Stimulated activated CD4-positive, alpha-beta T cell treated with anti-CD3 and anti-CD28 coated beads, Interleukin-2, amount 100 ng/mL, for 24 hours (primary cell): ENCODE measurements around the gene FBXO22.
"Not testable (repeated sequence)": the region's sequence is repeated elsewhere in the genome, so short reads cannot be mapped to it uniquely, and the experiment has no call there.

Source experiments
- DNase-seq, 2 donors: peaks; one replicate each; pipeline ENCODE4 v3.0.0-alpha.2; 2020

The FBXO22 gene

DNA sequence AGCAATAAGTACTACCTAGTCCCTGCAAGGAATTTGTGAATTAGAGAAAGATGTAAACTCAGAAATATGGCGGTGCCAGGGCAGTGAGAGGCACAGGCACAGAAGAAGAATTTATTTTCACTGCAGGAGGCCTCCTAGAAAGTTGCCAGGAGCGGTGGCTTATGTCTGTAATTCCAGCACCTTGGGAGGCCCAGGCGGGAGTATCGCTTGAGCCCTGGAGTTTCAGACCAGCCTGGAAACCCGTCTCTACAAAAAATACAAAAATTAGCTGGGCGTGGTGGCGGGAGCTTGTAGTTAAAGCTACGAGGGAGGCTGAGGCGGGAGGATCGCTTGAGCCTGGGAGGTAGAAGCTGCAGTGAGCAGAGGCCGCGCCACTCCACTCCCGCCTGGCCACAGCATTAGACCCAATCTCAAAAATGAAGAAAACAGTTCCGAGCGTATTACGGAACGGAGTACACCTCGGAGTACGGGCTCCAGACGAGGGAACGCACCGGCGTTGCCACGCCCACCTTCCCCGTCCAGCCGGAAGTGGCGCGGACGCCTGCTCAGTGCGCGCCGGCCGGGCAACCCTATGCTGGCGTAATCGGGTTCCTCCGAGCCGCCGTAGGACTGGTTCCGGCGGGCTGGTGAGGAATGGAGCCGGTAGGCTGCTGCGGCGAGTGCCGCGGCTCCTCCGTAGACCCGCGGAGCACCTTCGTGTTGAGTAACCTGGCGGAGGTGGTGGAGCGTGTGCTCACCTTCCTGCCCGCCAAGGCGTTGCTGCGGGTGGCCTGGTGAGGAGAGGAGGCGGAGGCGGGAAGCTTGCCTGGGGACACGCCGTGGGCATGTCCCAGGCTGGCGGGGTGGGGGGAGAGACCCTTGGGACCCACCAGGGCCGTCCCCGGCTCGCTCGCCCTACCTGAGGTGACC is at the start of gene FBXO22:
Gene FBXO22, plus strand, starts transcription at position 548 of the 909 bp plus-strand sequence. Its CDS starts 86 bp downstream, at position 634.
- DNase-seq = peak; percentile 91 to 93

DNA sequence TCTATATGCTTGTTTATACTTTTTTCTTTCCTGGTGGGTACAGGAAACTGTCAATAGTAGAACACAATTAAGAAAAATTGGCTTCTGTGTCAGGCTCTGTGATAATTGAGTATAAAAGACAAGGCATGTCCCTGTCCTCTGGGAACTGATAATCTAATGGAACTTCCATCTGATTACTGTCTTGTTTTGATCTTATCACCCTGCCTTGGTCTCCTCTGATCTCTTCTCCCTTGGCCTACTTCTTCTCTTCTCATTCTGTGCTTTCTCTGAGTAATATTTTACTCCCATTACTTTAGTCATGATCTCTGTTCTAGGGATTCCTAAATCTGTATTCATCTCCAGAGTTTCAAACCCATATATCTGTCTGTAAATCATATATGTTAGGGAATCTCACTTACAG is 45.8 kb upstream of the FBXO22 start:
- no peak for DNase-seq

DNA sequence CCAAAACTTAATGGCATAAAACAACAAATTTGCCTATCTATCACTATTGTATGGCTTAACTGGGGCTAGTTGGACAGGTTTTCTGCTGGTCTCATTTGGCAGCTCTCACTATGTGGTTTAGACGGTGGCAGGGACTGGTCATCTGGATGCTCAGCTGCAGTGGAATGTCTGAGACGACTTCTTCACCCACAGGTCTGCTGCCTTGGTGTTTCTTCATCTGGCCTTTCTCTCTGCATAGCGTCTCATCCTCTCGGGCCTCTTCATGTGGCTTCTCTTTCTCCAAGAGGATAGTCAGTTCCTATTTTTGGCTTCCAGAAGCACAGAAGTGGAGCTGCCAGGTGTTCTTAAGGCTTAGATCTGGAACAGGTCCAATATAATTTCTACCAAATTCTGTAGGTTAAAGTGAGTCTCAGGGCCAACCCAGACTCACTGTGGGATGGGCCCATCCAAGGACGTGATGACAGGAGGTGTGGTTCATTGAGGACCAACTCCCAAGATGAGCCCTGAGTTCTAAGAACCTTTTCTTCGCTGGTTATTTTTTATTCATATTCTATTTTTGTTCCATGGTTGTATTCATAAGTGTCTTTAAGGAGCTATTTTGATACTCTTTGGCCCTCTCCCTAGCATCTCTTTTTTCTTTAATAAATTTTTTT is 41.8 kb upstream of the FBXO22 start:
- no peak for DNase-seq

DNA sequence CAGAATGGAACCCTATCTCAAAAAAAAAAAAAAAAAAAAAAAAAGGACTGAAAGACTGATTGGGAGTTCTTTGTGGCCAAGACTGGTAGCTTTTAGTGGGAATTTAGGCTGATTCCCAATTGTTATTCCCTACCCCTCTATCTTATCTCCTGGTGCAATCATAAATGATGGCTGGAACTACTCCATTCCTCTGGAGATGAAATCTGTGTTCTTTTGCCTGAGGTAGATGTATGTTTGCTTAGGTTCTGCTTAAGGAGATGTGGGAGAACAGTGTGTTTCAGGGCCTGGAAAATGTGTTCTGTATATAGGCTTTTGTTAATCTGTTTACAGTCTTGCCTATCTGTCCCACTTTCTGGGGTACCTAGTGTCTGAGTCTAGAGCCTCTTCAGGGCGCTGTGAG is 40.9 kb upstream of the FBXO22 start:
- no peak for DNase-seq

DNA sequence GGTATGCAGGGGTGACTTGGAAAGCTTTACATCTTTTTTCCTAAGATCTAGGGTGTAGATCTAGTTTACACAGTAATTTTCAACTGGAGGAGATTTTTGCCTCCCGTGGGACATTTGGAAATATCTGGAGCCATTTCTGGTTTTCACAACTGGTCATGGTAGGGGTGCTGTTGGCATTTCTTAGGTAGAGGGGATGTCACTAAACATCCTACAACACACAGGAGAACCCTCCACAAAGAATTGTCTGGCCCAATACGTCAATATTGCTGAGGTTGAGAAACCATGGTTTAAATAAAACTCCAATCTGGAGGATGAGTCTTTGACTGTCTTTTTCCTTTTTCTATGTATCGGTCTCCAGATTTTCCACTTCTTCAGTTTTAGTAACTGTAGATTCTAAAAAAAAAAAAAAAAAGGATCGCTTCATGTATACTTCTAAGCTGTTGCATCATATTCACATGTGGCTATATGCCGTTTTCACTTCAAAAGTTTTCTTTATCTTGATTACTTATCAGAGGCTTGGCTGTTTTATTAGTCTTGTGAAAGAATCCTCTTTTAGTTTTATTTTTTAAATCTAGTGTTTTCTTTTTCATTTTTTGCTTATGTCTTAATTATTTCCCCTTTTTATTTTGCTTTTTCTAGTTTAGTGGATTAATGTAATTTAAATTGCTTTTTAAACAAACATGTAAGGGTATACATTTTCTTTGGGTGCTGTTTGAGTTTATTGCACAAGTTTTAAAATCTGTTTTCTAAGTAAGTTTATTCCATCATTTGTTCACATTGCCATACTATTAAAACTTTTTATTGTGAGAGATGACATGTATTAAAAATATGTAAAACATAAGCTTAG is 39.2 kb upstream of the FBXO22 start:
- DNase-seq = no peak

DNA sequence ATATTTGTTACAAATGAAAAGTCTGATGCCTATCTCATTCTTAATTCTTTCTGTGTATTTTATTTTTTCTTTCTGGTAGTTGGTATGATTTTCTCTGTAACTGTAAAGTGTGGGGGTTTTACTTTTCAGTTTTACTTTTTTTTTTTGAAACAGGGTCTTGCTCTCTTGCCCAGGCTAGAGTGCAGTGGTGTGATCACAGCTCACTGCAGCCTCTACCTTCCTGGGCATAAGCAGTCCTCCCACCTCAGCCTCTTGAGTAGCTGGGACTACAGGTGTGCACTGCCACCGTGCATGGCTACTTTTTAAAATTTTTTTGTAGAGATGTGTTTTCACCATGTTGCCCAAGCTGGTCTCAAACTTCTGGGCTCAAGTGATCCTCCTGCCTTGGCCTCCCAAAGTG is 37.6 kb upstream of the FBXO22 start:
- DNase-seq = not testable (repeated sequence)

DNA sequence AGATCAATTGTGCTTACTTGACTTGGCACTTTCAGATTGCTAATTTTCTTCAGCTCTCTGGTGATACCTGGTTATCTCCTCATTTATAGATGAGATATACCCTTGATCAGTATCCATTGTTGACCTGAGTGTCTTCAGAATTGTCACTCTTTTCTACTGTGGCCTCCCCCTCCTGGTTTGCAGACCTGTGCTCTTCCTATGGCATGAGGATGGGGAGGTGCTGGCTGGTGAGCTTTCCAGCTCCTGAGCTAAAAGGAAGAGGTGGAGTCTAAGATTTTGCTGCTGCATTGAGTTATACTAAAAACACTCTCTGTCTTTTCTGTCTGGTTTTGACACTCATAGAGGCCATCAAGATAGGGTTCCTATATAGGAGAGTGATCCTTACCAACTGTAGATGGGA is 36.8 kb upstream of the FBXO22 start:
- DNase-seq = no peak

DNA sequence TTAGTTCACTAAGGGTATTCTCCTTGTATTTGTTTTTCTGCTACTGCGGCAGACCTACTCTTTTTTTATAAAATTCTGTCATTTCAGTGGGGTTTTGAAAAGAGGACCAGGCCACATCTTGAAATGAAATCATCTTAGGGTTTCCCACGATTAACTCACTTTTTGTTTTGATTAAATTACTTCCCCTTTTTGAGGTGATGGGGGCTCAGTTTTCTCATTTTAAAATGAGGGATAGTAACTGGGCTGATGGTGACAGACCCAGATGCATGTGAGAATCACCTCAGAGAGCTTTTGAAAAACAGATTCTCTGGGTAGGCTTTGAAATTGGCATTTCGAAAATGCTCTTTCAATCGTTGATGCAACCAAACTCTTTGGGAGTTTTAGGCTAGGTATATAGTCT is 36.2 kb upstream of the FBXO22 start:
- no peak for DNase-seq

DNA sequence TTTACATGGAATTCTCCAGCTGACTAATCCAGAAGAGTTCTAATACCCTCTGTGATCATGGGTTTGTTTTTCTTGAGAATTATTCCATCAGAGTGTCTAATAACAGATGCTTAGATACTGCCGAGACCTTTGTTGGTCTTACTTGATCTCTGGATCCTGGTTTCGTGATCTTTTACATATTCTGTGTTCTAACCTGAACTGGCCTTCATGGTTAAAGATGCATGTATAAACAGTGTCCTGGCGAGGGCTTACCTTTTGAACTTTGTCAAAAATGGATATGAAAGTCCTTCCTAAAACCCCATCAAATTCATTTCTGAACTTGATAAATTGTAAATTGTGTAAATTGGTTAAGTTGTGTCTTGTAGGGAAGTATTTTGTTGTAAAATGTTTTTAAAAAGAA is 35.7 kb upstream of the FBXO22 start:
- DNase-seq = no peak

DNA sequence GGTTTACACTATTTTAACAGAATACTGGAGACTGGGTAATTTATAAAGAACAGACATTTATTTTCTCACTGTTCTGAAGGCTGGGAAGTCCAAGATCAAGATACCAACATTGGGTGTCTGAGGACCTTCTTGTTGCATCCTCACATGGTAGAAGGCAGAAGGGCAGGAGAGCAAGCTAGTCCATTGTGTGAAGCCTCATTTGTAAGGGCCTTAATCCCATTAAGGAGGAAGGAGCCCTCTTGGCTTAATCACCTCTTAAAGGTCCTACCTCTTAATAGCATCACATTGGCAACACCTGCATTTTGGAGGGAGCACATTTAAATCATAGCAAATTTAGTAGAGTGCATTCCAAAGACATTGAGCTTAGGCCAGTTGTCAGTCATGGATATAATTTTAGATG is 34.2 kb upstream of the FBXO22 start:
- no peak for DNase-seq

DNA sequence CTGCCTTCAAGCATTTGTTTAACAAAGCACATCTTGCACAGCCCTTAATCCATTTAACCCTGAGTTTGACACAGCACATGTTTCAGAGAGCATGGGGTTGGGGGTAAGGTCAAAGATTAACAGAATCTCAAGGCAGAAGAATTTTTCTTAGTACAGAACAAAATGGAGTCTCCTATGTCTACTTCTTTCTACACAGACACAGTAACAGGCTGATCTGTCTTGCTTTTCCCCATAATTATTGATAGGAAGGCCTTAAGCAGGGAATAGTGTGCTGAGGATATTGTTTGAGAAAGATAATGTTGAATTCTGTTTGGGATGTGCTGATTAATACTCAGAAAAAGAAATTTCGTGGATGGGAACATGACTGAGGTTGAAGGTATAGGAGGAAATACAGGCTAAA is 32.1 kb upstream of the FBXO22 start:
- not testable (repeated sequence) for DNase-seq

DNA sequence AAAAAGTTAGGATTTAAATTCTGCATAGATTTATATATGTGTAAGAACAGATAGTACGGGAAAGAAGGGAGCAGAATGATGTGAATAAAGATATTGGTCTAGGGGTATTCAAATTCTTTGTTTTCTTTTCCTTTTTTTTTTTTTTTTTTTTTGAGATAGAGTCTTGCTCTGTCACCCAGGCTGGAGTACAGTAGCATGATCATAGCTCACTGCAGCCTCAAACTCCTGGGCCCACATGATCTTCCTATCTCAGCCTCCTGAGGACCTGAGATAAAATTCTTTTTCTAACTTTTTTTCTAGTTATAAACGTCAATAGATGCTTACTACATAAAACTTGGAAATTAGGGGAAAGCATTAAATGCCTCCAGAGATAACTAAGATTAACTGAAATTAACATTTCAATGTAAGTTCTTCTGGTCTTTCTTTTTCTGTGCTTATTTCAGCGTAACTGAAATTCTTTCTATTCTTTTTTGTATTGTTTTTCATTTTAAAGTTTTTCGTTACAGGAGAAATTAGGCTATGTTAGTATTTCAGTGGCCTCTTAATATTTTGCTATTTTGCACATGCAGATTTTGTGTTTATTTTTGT is 31.2 kb upstream of the FBXO22 start:
- DNase-seq = no peak

DNA sequence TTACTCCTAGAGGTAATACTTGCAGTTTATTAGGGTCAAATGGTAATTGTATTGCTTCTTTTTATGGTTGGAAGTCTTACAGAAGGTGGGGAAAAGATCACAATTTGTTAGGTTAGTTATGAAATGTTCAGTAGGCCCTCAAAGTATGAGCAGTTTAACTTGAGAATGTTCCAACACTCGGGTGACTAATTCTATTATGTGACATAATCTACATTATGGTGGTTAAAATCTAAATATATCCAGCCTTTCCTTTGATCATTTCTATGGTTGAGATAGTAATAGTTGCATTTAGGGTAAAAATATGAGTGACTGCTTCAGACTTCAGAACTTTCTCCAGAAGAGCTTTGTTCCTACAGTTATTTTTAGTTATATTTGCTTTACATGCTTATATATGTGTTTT is 19.6 kb upstream of the FBXO22 start:
- no peak for DNase-seq

DNA sequence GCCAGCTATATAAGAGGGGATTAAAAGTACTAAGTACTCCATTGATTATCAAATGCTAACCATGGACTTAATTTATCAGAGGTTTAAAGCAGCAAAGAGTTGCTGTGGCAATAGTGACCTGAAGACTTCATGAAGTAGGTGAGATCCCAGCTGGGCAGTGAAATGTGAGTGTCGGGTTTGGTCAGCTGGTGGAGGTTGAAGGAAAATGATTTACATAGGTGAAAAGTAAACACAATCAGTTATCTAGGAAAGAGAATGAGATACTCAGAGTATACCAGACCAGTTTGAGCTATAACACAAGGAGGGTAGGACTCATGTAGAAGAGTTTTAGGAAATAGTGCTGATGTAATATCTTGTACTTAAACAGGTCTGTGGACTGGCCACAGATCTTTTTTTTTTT is 16.5 kb upstream of the FBXO22 start:
- DNase-seq = no peak

DNA sequence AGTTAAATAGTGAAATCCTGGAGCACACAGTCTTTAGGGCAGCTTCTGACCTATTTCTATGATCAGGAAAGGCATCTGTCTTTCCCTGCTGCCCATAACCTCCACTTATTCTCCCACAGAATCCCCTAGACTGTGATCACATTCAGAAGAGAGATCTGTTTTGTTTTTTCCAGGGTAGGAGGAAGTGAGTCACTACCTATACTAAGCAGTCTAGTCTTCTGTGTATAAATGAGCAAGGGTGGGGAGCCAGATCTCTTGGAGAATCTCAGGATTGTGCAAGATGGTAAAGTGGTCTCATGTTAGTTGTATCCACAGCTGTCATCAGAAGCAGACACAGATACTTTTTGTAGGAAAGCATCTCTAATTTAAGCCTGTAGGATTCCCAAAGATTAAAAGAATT is 11.8 kb upstream of the FBXO22 start:
- DNase-seq = no peak

DNA sequence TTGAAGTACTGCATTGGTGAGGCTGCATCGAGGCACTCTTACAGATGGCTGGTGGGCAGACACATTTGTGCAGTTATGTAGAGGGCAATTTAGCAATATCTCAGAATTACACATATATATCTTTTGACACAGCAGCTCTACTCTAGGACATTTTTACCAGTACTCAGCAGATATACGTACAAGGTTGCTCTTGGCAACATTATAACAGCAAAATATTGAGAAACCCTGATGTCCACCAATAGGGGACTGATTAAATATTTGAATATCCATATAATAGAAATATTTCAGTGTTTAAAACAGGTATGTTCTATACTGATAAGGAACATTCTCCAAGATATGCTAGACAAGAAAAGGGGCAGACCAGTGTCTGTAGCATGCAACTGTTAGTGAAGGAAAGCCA is 7.9 kb upstream of the FBXO22 start:
- DNase-seq = no peak

DNA sequence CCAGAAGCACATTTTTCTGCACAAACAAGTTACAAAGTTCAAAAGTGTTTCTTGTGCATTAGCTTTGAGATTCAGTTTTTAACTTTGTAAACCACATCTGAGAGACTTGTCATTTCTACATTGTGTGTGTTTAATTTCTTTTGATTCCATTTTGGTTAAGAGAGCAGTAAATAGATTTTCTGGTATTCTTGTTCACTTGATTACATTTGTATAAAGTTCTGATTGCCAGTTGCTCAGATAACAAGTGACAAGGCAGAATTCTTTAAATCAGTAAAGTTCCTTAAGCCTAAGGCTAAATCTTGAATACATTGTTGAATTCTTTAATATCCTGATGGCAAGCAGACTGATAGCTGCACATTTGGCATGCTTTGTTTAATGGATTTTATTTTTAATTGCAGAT is 3.1 kb upstream of the FBXO22 start:
- no peak for DNase-seq

DNA sequence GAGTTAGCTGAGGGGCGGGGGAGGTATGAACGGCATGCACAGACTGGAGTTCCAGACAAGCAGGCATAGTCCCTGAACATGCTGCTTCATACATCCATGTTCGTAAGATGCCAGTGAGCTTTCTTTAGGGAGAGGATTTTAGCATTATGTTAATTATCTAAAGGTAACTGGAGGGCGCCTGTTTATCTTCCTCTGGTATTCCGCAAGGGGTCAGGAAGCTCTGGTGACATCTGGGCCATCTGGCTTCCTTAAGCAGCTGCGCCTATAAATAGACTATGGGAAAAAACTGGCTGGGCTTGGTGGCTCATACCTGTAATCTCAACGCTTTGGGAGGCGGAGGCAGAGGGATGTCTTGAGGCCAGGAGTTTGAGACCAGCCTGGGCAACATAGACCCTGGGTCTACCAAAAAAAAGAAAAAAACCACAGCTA is 1.5 kb upstream of the FBXO22 start:
- DNase-seq = no peak

DNA sequence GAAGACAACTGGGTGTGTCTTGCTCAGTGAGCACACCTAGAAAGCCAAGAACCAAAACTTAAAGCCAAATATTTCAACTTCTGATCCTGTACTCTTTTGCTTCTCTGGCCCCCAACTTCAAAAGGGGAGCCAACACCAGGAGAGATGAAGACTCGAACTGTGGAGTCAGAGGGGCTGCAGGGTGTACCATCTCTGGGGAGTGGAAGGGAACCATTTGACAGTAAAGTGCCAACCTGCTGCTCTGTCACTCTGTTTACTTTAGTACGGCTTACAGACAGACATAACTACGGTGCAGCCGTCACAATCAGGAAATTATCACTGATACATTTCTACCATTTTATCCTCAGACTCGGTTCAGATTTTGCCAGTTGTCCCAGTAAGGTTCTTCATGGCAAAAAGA is 1.6 kb downstream of the FBXO22 start:
- DNase-seq = no peak

DNA sequence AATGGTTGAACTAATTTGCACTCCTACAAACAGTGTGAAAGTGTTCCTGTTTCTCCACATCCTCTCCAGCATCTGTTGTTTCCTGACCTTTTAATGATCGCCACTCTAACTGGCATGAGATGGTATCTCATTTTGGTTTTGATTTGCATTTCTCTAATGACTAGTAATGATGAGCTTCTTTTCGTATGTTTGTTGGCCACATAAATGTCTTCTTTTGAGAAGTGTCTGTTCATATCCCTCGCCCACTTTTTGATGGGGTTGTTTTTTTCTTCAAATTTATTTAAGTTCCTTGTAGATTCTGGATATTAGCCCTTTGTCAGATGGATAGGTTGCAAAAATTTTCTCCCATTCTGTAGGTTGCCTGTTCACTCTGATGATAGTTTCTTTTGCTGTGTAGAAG is 6.7 kb downstream of the FBXO22 start:
- DNase-seq = not testable (repeated sequence)

DNA sequence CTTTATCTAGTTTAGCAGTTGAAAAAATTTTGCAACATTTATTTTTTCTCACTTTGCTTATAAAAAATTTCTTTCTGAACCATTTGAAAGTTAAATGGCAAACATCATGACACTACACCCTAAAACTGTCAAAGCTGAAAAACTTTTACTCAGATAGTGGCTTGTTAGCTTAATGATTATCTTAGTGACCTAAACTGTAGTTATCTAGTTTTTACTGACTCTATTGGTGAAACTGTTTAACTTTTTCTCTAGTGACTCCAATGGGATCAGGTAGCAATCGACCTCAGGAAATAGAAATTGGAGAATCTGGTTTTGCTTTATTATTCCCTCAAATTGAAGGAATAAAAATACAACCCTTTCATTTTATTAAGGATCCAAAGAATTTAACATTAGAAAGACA is 13.3 kb downstream of the FBXO22 start:
- DNase-seq = no peak

DNA sequence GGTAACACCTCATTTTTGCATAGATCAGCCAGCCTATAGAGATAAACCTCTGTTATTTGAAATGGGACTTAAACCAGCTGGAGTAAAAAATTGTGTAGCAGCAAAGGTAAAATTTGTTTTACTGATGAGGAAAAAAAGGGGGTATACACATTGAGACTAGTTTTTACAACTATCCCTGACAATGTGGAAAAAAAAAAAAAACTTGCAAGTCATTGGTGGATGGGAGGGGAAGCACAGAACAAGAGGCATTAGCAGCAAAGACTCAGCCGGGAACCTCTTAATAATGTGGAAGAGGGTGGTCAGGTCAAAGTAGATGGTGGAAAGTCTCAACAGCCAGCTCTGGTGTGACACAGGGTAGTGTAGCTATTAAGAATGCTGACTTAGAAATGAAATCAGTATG is 14.5 kb downstream of the FBXO22 start:
- no peak for DNase-seq

DNA sequence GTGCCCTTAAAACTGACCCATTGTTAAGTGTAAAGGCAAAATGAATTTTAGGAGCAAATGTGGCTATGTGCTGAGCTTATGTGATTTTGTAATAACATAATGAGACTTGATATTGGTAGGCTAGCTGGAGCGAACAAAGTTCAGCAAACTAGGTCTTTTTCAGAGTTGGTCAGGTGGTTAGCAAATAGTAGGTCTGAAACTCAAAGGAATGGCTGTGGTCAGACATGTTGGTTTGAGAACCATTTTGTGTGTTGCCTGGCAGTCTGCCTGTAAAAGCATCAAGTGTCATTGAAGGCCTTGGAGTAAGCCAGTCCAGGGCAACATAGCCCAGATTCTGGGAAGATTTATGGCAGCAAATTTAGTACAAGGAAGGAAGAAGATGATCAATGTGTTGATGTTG is 16.4 kb downstream of the FBXO22 start:
- DNase-seq = no peak
